Inflammatory macrophage treated with lipopolysaccharide for 4 hours (primary cell): ENCODE measurements around the gene RAD51D.
"Not testable (repeated sequence)": the region's sequence is repeated elsewhere in the genome, so short reads cannot be mapped to it uniquely, and the experiment has no call there.

Experiments used
- DNase-seq: peaks from one replicate; pipeline ENCODE4 v3.0.0-alpha.2; 2020

Gene RAD51D

DNA sequence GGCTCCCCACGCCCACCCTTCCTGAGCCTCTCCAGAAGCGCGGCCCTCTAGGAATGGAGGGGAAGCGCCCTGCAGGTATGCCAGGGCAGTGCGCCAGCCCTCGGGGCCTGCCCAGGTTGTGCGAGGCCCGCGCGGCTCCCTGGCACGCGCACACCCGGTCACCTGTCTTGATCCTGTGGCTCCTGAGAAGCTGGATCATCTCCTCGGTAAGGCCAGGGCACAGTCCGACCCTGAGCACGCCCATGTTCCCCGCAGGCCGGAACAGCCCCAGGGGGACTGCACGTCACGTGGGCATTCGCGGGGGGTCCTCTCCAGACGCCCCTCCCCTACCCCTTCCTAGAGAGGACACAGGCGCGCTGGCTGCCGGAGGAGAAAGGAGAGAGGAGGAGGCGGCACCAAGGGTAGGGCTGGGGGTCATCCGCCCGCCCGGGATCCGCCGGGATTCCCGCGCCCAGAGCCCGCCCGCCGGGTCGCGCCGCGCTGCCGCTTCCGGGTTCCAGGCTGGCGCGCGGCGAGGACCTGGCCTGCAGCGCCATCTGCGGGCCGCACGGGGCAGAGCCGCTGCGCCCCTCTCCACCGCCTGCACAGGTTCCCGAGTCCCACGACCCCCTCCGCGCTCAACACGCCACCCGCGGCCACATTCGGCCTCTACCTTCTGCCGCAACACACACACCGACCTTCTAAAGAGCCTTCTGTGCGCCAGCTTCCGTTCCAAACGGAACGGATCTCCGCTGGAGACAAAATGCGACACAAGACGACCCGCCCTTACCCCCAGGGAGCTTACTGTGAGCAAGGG is at the start of gene RAD51D:
Gene RAD51D (minus strand): TSS at position 491 of the 796 bp plus-strand sequence. CDS start 247 bp downstream, at position 244.
- DNase-seq: peak; percentile 68

GRCh38 chr17:35167666-35168065 is 48.0 kb upstream of the RAD51D start:
- DNase-seq: no peak

DNA sequence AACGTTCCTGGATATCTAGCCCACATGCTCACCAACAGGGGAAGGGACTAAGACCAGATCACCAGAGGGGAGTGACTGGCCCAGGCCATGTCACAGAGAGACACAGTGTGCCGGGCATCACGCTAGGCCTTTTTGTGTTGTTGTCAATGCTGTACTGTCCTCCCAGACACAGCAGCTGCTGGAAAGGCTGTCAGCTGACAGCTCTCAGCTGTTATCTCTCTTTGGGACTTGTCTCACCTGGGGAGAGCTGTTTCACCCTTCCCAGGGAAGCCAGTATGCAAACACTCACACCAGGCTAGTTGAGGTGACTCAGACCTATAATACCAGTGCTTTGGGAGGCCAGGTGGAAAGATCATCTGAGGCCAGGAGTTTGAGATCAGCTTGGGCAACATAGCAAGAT is 47.4 kb upstream of the RAD51D start:
- no peak for DNase-seq

DNA sequence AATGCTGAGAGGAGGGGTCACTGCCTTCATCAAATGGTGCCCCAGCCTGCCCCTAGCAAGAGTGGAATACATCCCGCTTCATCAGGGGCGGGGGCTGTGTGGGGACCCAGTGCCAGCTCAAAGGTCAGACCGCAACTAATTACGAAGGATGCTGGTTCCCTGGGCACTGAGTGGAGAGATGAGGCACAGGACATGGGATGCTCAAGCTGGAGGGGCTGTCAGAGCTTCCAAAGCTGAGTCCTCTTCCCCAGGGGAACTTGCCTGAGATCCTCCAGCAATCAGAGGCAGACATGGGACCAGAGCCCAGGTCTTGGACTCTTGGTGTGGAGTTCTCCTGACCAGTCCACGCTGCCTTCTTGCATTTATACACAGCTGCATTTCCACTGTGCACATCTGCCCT is 46.9 kb upstream of the RAD51D start:
- no peak for DNase-seq

DNA sequence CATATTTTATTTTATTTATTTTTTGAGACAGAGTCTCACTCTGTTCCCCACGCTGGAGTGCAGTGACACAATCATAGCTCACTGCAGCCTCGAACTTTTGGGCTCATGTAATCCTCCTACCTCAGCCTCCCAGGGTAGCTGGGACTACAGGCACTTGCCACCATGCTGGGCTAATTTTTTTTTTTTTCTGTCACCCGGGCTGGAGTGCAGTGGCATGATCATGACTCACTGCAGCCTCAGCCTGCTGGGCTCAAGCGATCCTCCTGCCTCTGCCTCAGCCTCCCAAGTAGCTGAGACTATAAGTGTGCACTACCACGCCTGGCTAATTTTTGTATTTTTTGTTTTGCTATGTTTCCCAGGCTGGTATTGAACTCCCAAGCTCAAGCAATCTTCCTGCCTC is 45.1 kb upstream of the RAD51D start:
- no peak for DNase-seq

GRCh38 chr17:35163886-35164285 is 44.2 kb upstream of the RAD51D start:
- no peak for DNase-seq

DNA sequence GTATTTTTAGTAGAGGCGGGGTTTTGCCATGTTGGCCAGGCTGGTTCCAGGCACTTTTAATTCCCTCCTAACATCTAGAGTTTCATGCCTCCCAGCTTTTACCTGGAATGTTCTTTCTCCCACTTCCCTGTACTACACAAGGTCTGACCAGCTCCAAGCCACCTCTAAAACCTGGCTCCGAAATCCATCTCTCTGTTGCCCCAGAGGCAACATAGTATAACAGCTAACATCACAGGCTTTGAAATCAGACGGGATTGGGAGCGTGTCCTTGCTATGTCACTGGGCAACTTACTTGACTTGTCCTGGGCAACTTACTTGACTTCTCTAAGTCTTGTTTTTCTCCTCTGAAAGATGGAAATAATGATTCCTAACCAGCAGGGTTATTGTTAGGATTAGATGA is 43.1 kb upstream of the RAD51D start:
- no peak for DNase-seq

- no peak for DNase-seq
These were observed 41.7 kb upstream of the RAD51D start for GRCh38 chr17:35161281-35161761.

DNA sequence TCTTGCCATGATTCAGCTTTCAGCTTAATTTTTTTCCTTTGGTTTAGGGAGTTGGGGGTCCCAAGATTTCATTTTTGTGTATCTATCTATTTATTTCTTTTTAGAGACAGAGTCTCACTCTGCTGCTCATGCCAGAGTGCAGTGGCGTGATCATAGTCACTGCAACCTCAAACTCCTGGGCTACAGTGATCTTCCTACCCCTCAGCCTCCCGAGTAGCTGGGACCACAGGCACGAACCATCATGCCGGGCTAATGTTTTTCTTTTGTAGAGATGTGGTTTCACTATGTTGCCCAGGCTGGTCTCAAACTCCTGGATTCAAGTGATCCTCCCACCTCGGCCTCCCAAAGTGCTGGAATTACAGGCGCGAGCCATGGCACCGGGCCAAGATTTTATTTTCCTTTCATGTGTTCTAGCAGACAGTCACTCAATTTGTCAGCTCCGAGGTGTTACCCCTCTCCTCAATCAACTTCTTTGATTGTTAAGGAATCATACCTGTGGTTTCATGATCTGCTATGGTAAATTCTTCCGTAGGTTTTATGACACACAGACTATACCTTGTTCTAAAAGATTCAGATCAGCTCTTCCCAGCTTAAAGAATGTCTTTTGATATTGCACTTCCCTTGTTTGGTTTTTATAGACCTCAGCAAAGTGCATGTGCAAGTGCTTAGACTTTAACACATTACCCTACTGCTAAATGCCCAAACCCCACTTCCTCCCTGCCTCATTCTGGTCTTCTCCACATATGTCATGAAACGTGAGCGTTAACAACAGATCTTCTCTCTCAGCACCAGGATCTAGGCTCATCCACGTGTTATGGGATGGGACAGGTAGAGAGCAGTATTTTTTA is 40.9 kb upstream of the RAD51D start:
- no peak for DNase-seq

DNA sequence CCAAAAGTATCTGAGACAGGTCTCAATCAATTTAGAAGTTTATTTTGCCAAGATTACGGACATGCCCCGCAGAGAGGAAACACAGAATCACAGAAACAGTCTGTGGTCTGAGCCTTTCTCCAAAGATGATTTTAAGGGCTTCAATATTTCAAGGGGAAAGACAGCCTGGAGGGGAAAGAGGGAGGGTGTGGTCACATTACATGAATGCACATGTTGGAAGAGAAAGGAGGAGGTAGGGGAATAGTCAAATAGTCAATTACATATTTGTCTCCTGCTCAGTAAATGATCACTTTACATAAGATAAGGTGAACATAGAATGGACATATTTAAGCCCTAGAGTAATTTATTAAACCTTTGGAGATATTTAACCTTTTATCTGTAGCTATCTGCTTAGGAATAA is 40.3 kb upstream of the RAD51D start:
- DNase-seq: no peak

- no peak for DNase-seq
These were observed 35.6 kb upstream of the RAD51D start for GRCh38 chr17:35155246-35155645.

DNA sequence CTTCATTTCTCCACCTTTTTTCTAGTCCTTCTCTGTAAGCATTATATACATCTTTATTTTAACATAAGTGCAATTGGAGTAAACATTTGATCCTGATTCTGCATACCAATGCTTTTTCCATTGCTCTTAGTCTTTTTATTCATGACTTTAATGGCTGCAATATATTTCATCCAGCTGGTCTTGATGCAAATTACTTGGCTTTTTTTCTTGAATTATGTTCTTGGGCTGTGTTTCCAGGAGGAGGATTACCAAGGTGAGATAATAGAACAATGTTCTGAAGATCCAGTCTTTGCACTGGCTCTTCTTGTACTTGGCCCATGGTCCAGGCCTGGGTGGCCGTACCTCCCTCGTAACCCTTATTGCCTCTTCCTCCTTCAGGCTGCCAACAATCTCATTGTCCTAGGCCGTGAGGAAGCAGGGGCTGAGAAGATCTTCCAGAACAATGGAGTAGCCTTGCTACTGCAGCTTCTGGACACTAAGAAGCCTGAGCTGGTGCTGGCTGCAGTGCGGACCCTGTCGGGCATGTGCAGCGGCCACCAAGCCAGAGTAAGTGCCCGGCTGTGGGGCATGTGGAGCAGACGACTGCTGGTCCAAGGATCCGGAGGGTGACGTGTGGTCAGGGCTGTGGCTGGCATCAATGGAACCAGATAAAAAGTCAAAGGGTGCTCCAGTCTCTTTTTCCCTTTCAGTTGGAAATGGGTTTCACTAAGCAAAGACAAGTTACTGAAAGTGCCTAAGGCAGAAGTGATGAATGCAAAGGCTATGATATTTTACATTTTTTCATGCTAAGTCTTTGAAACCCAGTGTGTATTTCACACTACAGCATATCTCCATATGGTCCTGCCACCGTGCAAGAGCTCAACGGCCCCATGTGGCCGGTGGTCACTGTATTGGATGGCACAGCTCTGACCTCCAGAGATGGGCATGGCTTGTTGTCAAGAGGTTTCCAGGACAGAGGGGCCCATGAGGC is 34.8 kb upstream of the RAD51D start:
- no peak for DNase-seq

DNA sequence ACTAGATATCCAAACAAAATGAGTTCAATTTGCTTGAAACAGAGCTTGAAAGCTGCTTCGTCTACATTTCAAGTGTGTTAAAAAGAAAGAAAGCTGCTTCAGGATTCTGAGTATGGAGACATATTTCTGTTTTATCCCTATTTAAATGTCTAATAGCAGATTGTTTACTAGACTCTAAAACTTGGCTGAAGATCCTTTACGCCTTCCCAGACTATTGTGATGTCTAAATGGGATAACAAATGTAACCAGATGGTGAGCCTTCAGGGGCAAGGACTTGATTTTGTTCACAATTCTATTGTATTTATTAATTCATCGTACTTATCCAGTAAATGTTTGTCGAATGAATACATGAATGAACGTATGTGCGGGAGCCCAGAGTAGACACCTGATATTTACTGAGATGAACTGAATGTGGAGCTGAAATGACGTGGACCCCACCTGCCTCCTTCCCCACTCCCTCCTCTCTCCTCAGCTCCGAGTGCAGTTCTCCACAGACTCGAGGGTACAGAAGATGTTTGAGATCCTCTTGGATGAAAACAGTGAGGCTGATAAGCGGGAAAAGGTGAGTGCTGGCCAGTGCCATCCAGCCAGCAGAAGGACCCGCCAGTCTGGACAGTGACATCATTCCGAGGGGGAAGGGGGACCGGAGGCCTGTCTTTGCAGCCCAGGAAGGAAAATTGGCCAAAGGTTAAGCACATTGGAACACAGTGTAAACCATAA is 32.9 kb upstream of the RAD51D start:
- DNase-seq: no peak

GRCh38 chr17:35151080-35151479 is 31.4 kb upstream of the RAD51D start:
- DNase-seq: not testable (repeated sequence)

DNA sequence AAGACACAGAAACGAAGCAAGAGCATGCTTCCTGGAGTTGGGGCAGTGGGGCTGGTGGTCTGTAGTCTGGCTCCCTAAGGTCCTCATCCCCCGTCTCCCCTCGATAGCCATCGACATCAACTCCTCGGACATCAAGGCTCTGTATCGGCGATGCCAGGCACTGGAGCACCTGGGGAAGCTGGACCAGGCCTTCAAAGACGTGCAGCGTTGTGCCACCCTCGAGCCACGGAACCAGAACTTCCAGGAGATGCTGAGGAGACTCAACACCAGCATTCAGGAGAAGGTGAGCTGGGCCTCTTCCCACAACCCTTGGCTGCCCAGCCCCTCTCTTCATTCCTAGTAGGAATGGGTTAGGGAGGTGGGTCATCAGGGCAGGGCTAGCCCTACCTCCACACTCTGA is 30.3 kb upstream of the RAD51D start:
- no peak for DNase-seq

DNA sequence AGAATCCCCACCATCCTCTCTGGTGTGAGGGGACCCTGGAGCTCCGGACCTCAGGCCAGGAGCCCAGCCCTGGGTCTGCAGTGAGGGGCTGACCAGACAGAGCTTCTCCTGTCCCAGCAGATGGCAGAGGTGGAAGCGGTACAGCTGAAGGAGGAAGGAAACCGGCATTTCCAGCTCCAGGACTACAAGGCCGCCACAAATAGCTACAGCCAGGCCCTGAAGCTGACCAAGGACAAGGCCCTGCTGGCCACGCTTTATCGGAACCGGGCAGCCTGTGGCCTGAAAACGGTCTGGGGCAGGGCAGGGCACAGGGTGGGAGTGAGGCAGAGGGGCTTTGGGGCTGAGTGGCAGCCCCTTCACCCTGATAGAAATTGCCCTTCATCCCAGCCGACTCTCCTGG is 28.5 kb upstream of the RAD51D start:
- no peak for DNase-seq

DNA sequence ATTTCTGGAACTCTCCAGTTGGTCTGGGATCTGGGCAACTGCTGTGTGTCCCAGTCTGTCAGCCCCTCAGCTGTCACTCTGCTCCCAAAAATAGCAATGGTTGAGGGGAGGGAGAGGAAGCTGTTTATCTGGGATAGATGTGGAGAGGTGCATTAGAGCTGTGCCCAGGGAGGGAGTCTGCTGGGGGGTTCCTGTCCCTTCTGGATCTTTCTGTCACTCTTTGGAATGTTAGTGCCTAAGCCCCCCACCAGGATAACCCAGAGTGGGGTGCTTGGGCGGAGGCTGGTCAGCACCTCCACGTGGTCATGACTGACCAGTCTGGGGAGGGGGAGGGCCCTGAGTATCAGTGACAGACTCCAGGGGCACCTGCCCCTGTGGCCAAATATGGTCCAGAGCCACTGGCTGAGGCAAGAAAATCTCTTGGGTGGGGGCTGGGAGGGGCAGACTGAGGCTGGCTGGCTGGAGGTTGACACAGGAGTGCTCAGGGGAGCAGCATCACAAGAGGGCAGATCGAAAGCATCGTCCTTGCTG is 27.8 kb upstream of the RAD51D start, which contains the start of gene UNC45B:
Gene UNC45B (plus strand): TSS at position 443 of the 531 bp plus-strand sequence. CDS start 447 bp downstream, outside the sequence.
- no peak for DNase-seq

- no peak for DNase-seq
These were observed 26.7 kb upstream of the RAD51D start for GRCh38 chr17:35146214-35146833.

GRCh38 chr17:35144840-35145239 is 25.2 kb upstream of the RAD51D start:
- DNase-seq: no peak

DNA sequence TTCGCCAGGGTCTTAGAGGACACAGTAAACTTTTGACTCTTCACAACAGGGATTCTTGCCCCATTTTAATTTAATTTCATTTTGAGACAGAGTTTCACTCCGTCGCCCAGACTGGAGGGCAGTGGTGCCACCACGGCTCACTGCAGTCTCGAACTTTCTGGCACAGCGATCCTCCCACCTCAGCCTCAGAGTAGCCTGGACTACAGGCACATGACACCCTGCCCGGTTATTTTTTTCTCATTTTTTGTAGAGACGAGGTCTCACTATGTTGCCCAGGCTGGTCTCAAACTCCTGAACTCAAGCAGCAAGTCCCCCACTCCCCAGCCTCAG is 22.8 kb upstream of the RAD51D start:
- no peak for DNase-seq
